ENCODE results near the gene NRXN3.

NRXN3 gene

DNA sequence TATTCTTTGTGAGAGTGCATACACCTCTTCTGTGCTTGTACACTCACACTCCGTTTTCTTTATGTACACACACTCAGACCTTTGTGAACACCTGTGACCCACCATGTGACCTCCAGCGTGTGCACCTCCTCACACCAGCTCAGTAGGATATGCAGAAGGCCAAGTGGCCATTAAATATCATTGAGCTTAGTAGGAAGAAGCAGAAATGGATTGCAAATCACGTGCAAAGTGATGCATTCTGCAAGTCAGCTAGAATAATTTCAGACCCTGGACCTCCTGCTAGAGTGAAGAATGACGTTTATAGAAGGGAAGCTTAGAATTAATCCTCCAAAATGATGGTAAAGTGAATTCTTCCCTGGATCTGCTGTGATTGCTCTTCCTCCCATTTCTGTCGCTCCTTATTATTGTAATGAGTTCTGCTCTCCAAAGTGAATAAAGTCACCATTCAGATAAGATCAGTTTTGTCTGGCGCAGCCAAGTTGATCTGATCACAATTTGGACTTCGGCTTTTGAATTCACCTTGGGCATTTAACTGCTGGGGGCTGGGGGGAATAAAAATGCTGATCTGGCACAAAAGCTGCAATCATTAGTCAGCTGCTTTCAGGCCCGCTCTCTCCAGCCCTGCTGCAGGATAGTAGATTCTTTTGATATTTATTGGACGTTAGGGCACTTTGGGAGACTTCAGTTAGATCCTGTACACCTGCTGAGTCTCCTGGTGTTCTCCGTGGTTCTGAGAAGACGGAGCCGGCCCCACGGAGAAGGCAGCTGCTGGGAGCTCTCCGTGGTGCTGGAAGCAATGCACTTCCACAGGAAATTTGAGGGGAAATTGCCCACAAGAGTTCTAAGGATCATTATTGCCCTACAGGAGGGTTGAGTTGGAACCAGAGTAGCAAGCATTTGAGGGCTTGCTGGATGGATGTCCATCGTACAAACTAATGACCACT is 12.4 kb upstream of the NRXN3 start:
- TF ChIP-seq, protein P1, sequence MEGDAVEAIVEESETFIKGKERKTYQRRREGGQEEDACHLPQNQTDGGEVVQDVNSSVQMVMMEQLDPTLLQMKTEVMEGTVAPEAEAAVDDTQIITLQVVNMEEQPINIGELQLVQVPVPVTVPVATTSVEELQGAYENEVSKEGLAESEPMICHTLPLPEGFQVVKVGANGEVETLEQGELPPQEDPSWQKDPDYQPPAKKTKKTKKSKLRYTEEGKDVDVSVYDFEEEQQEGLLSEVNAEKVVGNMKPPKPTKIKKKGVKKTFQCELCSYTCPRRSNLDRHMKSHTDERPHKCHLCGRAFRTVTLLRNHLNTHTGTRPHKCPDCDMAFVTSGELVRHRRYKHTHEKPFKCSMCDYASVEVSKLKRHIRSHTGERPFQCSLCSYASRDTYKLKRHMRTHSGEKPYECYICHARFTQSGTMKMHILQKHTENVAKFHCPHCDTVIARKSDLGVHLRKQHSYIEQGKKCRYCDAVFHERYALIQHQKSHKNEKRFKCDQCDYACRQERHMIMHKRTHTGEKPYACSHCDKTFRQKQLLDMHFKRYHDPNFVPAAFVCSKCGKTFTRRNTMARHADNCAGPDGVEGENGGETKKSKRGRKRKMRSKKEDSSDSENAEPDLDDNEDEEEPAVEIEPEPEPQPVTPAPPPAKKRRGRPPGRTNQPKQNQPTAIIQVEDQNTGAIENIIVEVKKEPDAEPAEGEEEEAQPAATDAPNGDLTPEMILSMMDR (IDR thresholded peaks at IDR 0.05; ENCODE audit: insufficient read depth, low read length, poor library complexity, severe bottlenecking) = no peak
- Histone ChIP-seq H3K36me3 (ENCODE audit: control insufficient read depth, insufficient read depth, low read length) (no peaks in the 10 kb centered on the region), H3K27me3 (replicated peaks; ENCODE audit: control insufficient read depth, insufficient read depth, low read length) (no peaks in the 10 kb centered on the region; the same call in 1 of the 2 replicates), H3K4me3 (replicated peaks; ENCODE audit: low read depth, low read length) (no peak overlapping the region)
- DNase-seq (ENCODE audit: extremely low read depth, insufficient read length) = no peak

GRCh38 chr14:78162202-78162601 is 8.0 kb upstream of the NRXN3 start:
- no peak for DNase-seq (ENCODE audit: extremely low read depth, insufficient read length)
- Histone ChIP-seq H3K36me3 (ENCODE audit: control insufficient read depth, insufficient read depth, low read length) (no peaks in the 10 kb centered on the region), H3K27me3 (replicated peaks; ENCODE audit: control insufficient read depth, insufficient read depth, low read length) (no peaks in the 10 kb centered on the region)

DNA sequence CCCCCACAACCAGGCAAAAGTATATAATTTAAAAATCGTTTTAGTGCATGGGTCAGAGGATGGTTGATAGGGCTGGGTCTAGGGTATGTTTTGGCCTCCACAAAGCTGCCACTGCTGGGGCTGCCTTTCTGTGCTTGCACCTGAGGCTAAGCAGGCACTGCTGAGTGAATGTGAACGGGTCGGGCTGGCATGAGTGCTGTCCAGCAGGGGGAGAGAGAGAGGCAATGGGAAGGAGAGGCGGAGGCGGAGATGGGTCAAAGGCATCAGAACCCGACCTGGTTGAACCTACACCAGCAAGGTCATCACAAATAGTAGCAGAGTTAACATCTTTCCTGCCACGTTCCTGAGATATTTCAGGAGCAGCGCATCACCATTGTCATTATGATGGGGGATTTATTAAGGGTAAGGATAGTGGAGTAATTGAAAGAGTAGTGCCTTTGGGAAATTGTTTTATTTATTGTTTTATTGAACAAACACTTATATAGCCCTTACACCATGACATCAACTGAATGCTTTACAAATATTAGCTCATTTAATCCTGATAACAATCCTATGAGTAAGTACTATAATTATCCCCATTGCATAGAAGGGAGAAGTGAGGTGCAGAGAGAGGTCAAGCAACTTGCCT is 5.8 kb upstream of the NRXN3 start:
- TF ChIP-seq, protein P1 (IDR thresholded peaks at IDR 0.05; ENCODE audit: insufficient read depth, low read length, poor library complexity, severe bottlenecking) = peak; percentile 84
- H3K36me3 ChIP-seq (ENCODE audit: control insufficient read depth, insufficient read depth, low read length) = no peaks in the 10 kb centered on the region
- no peaks in the 10 kb centered on the region; the same call in 1 of the 2 replicates for H3K27me3 ChIP-seq (replicated peaks; ENCODE audit: control insufficient read depth, insufficient read depth, low read length)
- no peak overlapping the region for H3K4me3 ChIP-seq (replicated peaks; ENCODE audit: low read depth, low read length)
- no peak for DNase-seq (ENCODE audit: extremely low read depth, insufficient read length)

More at GRCh38 chr14:78162202-78162601, 8.0 kb upstream of the NRXN3 start:
- TF ChIP-seq, protein P1 (IDR thresholded peaks at IDR 0.05; ENCODE audit: insufficient read depth, low read length, poor library complexity, severe bottlenecking) = no peak
- no peak overlapping the region for H3K4me3 ChIP-seq (replicated peaks; ENCODE audit: low read depth, low read length)

DNA sequence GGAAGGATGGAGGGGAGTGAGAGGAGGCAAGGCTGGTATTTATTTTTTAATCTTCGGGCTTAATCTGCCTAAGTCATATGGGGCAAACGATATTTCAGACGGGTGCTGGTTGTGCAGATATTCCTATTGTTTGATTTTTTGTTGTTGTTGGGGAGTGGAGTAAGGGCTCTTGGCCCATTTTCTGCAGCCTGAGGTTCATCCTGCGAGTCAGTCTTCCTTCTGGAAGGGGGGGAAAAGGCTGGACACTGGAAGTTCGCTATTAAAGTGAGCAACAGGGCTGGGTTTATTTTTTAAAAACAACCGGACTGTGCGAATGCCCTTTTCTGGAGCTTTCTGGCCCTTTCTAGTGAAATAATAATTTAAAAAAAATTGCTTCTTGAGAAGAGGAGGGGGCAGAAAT is 2.3 kb downstream of the NRXN3 start:
- no peak for DNase-seq (ENCODE audit: extremely low read depth, insufficient read length)
- no peaks in the 10 kb centered on the region for H3K36me3 ChIP-seq (ENCODE audit: control insufficient read depth, insufficient read depth, low read length)
- TF ChIP-seq, protein P1 (IDR thresholded peaks at IDR 0.05; ENCODE audit: insufficient read depth, low read length, poor library complexity, severe bottlenecking) = no peak
- no peak overlapping the region for H3K4me3 ChIP-seq (replicated peaks; ENCODE audit: low read depth, low read length)
- peaks cover 3% of the 10 kb centered on the region for H3K27me3 ChIP-seq (replicated peaks; ENCODE audit: control insufficient read depth, insufficient read depth, low read length)

DNA sequence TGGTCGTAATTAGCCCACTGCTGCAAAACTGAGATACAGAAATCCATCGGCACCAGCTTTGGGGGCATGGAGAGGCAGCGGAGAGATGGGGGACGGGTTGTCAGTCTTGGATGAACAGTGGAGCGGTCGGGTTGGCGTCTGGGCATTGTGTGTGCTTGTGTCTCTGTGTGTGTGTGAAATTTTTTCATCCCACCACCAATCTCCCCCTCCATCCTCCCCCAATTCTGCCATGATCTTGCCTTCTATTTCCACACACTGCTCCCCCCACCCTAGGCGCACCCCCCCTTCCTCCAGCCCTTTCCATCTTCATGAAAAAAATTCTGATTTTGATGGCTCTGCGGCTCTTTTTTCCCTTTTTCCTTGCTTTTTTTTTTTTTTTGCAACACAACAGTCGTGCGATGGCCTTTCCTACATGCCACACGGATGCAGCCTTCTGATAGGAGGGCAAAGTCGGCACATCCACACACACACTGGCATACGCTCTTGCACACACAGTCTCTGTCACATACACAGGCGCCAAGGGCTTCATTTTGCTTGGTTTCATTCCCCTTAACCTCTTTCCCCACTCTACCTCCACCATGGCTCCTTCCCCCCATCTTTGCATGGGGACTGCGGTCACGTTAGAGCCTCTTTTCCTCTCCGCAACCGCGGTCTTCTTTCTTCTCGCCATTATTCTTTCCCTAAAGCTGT is 3.3 kb downstream of the NRXN3 start:
- Histone ChIP-seq H3K27me3 (replicated peaks; ENCODE audit: control insufficient read depth, insufficient read depth, low read length) (peaks cover 4% of the 10 kb centered on the region), H3K36me3 (ENCODE audit: control insufficient read depth, insufficient read depth, low read length) (no peaks in the 10 kb centered on the region), H3K4me3 (replicated peaks; ENCODE audit: low read depth, low read length) (no peak overlapping the region)
- DNase-seq (ENCODE audit: extremely low read depth, insufficient read length) = no peak
- TF ChIP-seq, protein P1 (IDR thresholded peaks at IDR 0.05; ENCODE audit: insufficient read depth, low read length, poor library complexity, severe bottlenecking) = no peak

All from GM06990 (cell line).